ENCODE data around the gene CTSA. TPM values are rescaled to one million over a fixed set of nuclear protein-coding genes. Genes with fewer than 3 reads are reported as not detected.

CTSA gene
- total RNA-seq, 1 donor from 2014 or later: 136 TPM

- DNase-seq (ENCODE audit: low read depth): no peak
- TF ChIP-seq, protein P1, sequence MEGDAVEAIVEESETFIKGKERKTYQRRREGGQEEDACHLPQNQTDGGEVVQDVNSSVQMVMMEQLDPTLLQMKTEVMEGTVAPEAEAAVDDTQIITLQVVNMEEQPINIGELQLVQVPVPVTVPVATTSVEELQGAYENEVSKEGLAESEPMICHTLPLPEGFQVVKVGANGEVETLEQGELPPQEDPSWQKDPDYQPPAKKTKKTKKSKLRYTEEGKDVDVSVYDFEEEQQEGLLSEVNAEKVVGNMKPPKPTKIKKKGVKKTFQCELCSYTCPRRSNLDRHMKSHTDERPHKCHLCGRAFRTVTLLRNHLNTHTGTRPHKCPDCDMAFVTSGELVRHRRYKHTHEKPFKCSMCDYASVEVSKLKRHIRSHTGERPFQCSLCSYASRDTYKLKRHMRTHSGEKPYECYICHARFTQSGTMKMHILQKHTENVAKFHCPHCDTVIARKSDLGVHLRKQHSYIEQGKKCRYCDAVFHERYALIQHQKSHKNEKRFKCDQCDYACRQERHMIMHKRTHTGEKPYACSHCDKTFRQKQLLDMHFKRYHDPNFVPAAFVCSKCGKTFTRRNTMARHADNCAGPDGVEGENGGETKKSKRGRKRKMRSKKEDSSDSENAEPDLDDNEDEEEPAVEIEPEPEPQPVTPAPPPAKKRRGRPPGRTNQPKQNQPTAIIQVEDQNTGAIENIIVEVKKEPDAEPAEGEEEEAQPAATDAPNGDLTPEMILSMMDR (IDR thresholded peaks at IDR 0.05; ENCODE audit: insufficient read depth, low read length, poor library complexity, severe bottlenecking): no peak
- Histone ChIP-seq H3K27me3 (ENCODE audit: control insufficient read depth, insufficient read depth, low read length) (no peaks in the 10 kb centered on the region), H3K4me3 (ENCODE audit: low read depth, low read length) (no peak overlapping the region), H3K36me3 (ENCODE audit: control insufficient read depth, insufficient read depth, low read length) (peaks cover 1% of the 10 kb centered on the region)
These were observed 18.2 kb downstream of the CTSA start for GRCh38 chr20:45909336-45909808.

DNA sequence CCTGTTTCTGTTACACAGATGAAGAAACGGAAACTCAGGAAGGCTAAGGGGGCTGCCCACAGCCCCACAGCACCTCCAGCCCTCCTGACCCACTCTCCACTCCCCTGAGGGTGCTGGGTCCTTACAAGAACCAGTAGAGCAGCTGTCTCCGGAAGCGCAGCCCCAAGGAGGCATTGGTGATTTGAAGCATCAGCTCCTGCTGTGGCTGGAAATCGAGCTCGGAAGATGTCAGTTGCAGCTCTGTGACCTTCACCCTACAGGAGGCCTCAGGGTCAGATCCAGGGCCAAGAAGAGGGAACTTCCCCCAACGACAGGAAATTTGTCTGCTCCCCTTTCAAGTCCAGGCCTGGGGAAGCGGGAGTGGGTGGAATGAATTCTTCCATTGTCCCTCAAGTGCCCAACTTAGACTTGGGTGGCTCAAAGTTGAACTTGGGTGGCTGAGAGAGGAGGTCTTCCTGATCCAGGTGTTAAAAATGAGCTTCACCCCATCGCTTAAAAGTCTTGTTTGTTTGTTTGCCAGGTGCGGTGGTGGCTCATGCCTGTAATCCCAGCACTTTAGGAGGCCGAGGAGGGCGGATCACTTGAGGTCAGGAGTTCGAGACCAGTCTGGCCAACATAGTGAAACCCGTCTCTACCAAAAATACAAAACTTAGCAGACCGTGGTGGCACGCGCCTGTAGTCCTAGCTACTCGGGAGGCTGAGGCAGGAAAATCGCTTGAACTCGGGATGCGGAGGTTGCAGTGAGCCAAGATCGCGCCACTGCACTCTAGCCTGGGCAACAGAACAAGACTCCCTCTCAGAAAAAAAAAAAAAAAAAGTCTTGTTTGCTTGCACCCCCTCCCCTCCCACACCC, 18.9 kb downstream of the CTSA start:
- TF ChIP-seq, protein P1 (IDR thresholded peaks at IDR 0.05; ENCODE audit: insufficient read depth, low read length, poor library complexity, severe bottlenecking): no peak
- Histone ChIP-seq H3K4me3 (ENCODE audit: low read depth, low read length) (no peak overlapping the region), H3K27me3 (ENCODE audit: control insufficient read depth, insufficient read depth, low read length) (no peaks in the 10 kb centered on the region), H3K36me3 (ENCODE audit: control insufficient read depth, insufficient read depth, low read length) (peaks cover 1% of the 10 kb centered on the region)
- no peak for DNase-seq (ENCODE audit: low read depth)

- peak; percentile 99 for DNase-seq (ENCODE audit: low read depth)
- Histone ChIP-seq H3K27me3 (ENCODE audit: control insufficient read depth, insufficient read depth, low read length) (no peaks in the 10 kb centered on the region), H3K36me3 (ENCODE audit: control insufficient read depth, insufficient read depth, low read length) (peaks cover 1% of the 10 kb centered on the region), H3K4me3 (ENCODE audit: low read depth, low read length) (peak overlapping the region; percentile 42)
- TF ChIP-seq, protein P1 (IDR thresholded peaks at IDR 0.05; ENCODE audit: insufficient read depth, low read length, poor library complexity, severe bottlenecking): no peak
These were observed 19.7 kb downstream of the CTSA start for GRCh38 chr20:45910670-45911485.

DNA sequence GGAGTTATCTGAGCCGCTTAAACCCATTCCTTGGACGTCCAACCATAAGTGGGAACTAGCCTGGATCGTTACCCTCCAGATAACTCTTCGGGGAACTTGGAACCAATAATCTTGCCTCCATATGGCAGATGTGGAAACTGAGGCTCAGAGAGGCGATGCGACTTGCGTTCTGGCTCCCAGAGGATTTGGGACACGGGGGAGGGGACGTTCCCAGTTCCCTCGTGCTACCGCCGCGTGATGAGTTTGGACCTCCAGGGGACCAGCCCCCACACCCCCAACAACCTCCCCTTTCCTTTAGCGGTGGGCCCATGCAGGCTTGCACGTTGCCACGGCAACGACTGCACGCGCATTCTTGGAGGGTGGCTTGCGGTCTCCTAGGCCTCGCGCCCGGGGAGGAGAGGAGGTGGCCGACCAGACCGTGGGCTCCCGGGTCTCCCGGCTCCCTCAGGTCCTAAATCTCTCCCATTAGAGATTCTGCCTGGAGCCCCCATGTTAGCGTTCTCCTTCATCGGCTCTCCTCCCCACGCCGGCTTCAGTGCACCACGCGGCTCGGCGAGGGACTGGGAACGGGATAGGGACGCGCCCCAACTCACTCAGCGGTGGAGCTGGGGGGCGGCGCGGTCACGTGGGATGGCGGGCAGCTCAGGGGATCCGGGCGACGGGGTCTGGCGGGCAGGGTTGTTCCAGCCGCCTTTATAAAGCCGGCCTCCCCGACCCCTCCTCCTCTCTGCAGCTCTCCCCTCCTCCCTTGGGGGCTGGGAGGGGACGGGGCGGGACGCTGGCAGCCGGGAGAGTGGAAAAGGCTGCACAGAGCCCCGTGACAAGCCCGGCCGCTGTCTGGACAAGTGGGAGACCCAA, 20.6 kb downstream of the CTSA start, which contains the start of gene PLTP:
Gene PLTP, minus strand, starts transcription at position 670 of the 858 bp plus-strand sequence. CDS start 703 bp downstream, outside the sequence.
- H3K36me3 ChIP-seq (ENCODE audit: control insufficient read depth, insufficient read depth, low read length): peaks cover 1% of the 10 kb centered on the region
- peak within 1 kb of the TSS; percentile 42 for H3K4me3 ChIP-seq (ENCODE audit: low read depth, low read length)
- TF ChIP-seq, protein P1 (IDR thresholded peaks at IDR 0.05; ENCODE audit: insufficient read depth, low read length, poor library complexity, severe bottlenecking): no peak
- no peaks in the 10 kb centered on the region for H3K27me3 ChIP-seq (ENCODE audit: control insufficient read depth, insufficient read depth, low read length)
- DNase-seq (ENCODE audit: low read depth): no peak

- peak overlapping the region; percentile 42 for H3K4me3 ChIP-seq (ENCODE audit: low read depth, low read length)
These were observed 21.2 kb downstream of the CTSA start for GRCh38 chr20:45912344-45912682.

More at GRCh38 chr20:45912344-45912682, 21.2 kb downstream of the CTSA start:
- DNase-seq (ENCODE audit: low read depth): no peak
- H3K36me3 ChIP-seq (ENCODE audit: control insufficient read depth, insufficient read depth, low read length): peaks cover 1% of the 10 kb centered on the region
- H3K27me3 ChIP-seq (ENCODE audit: control insufficient read depth, insufficient read depth, low read length): no peaks in the 10 kb centered on the region
- TF ChIP-seq, protein P1 (IDR thresholded peaks at IDR 0.05; ENCODE audit: insufficient read depth, low read length, poor library complexity, severe bottlenecking): no peak

All from kidney epithelial cell (primary cell).